Measurements from ENCODE around the gene FHDC1.

DNA sequence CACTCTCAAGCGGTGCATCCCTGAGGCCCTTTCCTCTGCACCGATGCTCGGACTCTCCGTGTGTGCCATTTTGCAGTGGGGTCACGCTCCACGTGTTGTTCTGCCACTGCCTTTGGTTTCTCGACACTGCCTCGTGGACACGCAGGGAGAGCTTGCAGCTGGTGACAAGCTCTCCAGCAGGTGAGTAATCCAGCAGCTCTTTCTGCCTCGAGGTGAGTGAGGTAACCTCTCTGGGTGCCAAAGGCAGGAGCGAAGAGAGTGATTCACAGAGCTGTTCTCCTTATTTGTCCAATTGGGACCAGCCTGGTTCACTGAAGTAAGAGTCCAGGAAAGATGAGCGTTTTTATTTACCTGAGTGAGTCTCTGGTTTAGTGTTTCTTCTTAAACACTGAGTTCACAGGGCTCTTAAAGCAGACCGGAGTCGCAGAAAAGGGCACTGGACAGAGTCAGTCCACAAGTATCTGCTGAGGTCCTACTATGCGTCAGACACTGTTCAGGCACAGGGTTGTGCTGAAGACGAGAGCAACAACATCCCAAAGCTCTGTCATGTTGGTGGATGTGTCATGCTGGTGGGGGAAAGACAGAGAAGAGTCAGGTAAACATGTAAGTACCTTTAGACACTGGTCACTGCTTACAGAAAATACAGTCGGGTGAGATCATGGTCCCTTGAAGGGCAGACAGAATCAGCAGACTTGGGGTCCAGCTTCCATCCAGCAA is 61.8 kb downstream of the FHDC1 start:
- TF ChIP-seq CTCF (IDR thresholded peaks at IDR 0.05) = no peak
- TF ChIP-seq POLR2A (IDR thresholded peaks at IDR 0.05) = no peak

Data from transverse colon (tissue), 3 donors.